HL-60 (cell line): ENCODE data around the gene USH1C.

Experiments
- CTCF ChIP-seq: IDR thresholded peaks from one replicate; pipeline ENCODE4 v1.5.1; 2011; ENCODE audit warnings: low read length, control low read depth, inconsistent platforms; ENCODE audit not compliant: insufficient read depth
- POLR2AphosphoS5 ChIP-seq: IDR thresholded peaks from 2 replicates; pipeline ENCODE4 v1.6.1; 2012; ENCODE audit warnings: low read depth
- REST ChIP-seq: IDR thresholded peaks from 2 replicates; pipeline ENCODE4 v1.6.1; 2012; ENCODE audit warnings: low read depth; ENCODE audit not compliant: insufficient replicate concordance
- SPI1 ChIP-seq: IDR thresholded peaks from 2 replicates; pipeline ENCODE4 v1.6.1; 2012; ENCODE audit warnings: low read depth, mild to moderate bottlenecking, borderline replicate concordance

GRCh38 chr11:17475666-17476316 lies 68.4 kb downstream of the USH1C start:
- TF ChIP-seq CTCF: no peak
- TF ChIP-seq SPI1: no peak
- TF ChIP-seq REST: no peak
- no peak for TF ChIP-seq POLR2AphosphoS5
